Sigmoid colon (tissue), 7 donors: ENCODE data around the gene ANKRD53. TPM values are rescaled to one million over a fixed set of nuclear protein-coding genes. Genes with fewer than 3 reads are reported as not detected.

ENCODE experiments used
- DNase-seq: peaks from one replicate; pipeline ENCODE4 v3.0.0-alpha.2; 2019
- H3K27ac ChIP-seq, 4 donors: fragments of 200-600 bp; sonication (generic); one replicate each; pipeline ENCODE4 v1.5.1; 2016 to 2019; ENCODE audit warnings: mild to moderate bottlenecking in 1 of 4
- H3K27me3 ChIP-seq, 3 donors: fragments of 200-600 bp; sonication (generic); one replicate each; pipeline ENCODE4 v1.5.1; 2019; ENCODE audit warnings: mild to moderate bottlenecking in 1 of 3
- H3K36me3 ChIP-seq, 4 donors: fragments of 200-600 bp; sonication (generic); one replicate each; pipeline ENCODE4 v1.5.1; 2016 to 2019
- H3K4me1 ChIP-seq, 4 donors: fragments of 200-600 bp; sonication (generic); one replicate each; pipeline ENCODE4 v1.5.1; 2017 to 2019
- H3K4me3 ChIP-seq, 4 donors: fragments of 200-600 bp; sonication (generic); one replicate each; pipeline ENCODE4 v1.5.1; 2017 to 2019; ENCODE audit warnings: mild to moderate bottlenecking in 2 of 4, moderate library complexity in 1 of 4
- H3K9me3 ChIP-seq, 4 donors: fragments of 200-600 bp in 3 of 4; sonication (generic) in 3 of 4; one replicate each; pipeline versions ENCODE4 v1.5.1 to v1.6.1; 2013 to 2019
- CTCF ChIP-seq, 4 experiments: fragments of 450-650 bp in 3 of 4; fragments of 200-600 bp in 1 of 4; IDR thresholded peaks; one replicate each; pipeline ENCODE4 v1.5.1; 2016 to 2019; ENCODE audit warnings: antibody characterized with exemption in 4 of 4, mild to moderate bottlenecking in 3 of 4, moderate library complexity in 2 of 4
- EP300 ChIP-seq, 4 donors: sonication (generic); formaldehyde crosslinking; IDR thresholded peaks; one replicate each; pipeline ENCODE4 v1.6.1; 2017; ENCODE audit warnings: antibody characterized with exemption in 4 of 4
- POLR2A ChIP-seq, 2 donors: fragments of 450-650 bp; IDR thresholded peaks; one replicate each; pipeline ENCODE4 v1.6.1; 2016; ENCODE audit warnings: antibody characterized with exemption in 2 of 2, mild to moderate bottlenecking in 2 of 2, moderate library complexity in 2 of 2
- POLR2AphosphoS5 ChIP-seq, 4 donors: sonication (generic); formaldehyde crosslinking; IDR thresholded peaks; one replicate each; pipeline ENCODE4 v1.6.1; 2017; ENCODE audit warnings: antibody characterized with exemption in 4 of 4
- WGBS, 2 donors: extraction: QIAGEN DNeasy Blood & Tissue Kit; methylation state at CpG; one replicate each; pipeline ENCODE4 v1.1.7; 2013; 5-methylcytosine and 5-hydroxymethylcytosine counted together
- intact Hi-C: fragments of 100-400 bp; cut with DNase I; formaldehyde crosslinking; loops from one replicate; pipeline ENCODE4 v1.15.1; 2023
- polyA plus RNA-seq, 3 donors: library from polyadenylated mRNA; stranded (reverse); fragments of 200-250 nt; gene quantifications; one replicate each; pipeline ENCODE4 v1.2.3, GENCODE V29; 2013
- total RNA-seq, 4 donors: library from RNA; depleted of rRNA; stranded (reverse); fragments of >200 nt; gene quantifications; one replicate each; pipeline ENCODE4 v1.1.0, GENCODE V29; 2016
- donor health status: healthy with polysubstance abuse.
- donor health status: Bipolar disorder and iron deficiency.
- donor health status: healthy.

ANKRD53 gene
- total and polyA plus RNA-seq, 7 donors = 0.49 to 1.9 (median 1.0) TPM; not detected in 1

- no peaks in the 10 kb centered on the region for H3K9me3 ChIP-seq
- no peaks in the 10 kb centered on the region for H3K36me3 ChIP-seq
- H3K27ac ChIP-seq = no peak overlapping the region
- peaks cover 0 to 3% (median 0%) of the 10 kb centered on the region in 3 donors for H3K27me3 ChIP-seq
- H3K4me1 ChIP-seq = peaks cover 0 to 7% (median 0%) of the 10 kb centered on the region in 4 donors
- WGBS, 2 donors = 83 to 89% methylated on average over 11 of the region's 11 CpGs
- no peak overlapping the region for H3K4me3 ChIP-seq
- no peak for TF ChIP-seq POLR2A (IDR thresholded peaks at IDR 0.05)
- TF ChIP-seq EP300 (IDR thresholded peaks at IDR 0.05) = no peak
- no peak for TF ChIP-seq POLR2AphosphoS5 (IDR thresholded peaks at IDR 0.05)
- no peak for TF ChIP-seq CTCF (IDR thresholded peaks at IDR 0.05)
- intact Hi-C loops = loop anchor here (5.0 kb wide), 1 partner anchor 37 kb away; no protein-coding TSS in a partner anchor
- DNase-seq = peak; percentile 48
Measured at GRCh38 chr2:71003966-71004755, 25.7 kb downstream of the ANKRD53 start.

DNA sequence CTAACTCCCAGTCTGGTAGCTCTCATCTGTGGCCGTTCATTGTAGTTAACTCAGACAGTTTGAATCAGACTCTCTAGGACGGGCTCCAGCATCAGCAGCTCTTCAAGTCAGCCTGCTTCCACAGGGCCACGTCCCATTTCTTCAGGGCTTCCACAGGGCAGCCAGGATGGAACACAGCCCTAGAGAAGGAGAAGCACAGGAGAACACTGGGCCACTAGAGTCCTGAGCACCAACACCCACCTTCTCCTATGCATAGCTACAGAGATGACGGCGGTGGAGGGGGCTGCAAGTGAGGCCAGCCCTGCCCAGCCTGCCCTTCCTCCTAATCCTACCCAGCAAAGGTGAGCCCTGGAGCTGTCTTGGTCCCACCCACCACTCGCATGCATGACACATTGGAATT is 26.4 kb downstream of the ANKRD53 start:
- Histone ChIP-seq H3K27me3 (peaks cover 0 to 3% (median 0%) of the 10 kb centered on the region in 3 donors), H3K4me1 (peaks cover 0 to 7% (median 0%) of the 10 kb centered on the region in 4 donors), H3K4me3 (no peak overlapping the region), H3K27ac (no peak overlapping the region), H3K9me3 (no peaks in the 10 kb centered on the region), H3K36me3 (no peaks in the 10 kb centered on the region)
- DNase-seq = no peak
- 86 to 87% methylated on average over 6 of the region's 6 CpGs for WGBS, 2 donors
- intact Hi-C loops = loop anchor here (5.0 kb wide), 1 partner anchor 38 kb away; no protein-coding TSS in a partner anchor
- TF ChIP-seq POLR2AphosphoS5 (IDR thresholded peaks at IDR 0.05) (no peak), POLR2A (IDR thresholded peaks at IDR 0.05) (no peak), CTCF (IDR thresholded peaks at IDR 0.05) (no peak)

GRCh38 chr2:71005271-71006202 is 27.1 kb downstream of the ANKRD53 start:
- Histone ChIP-seq H3K27ac (no peak overlapping the region), H3K9me3 (no peaks in the 10 kb centered on the region), H3K27me3 (peaks cover 0 to 3% (median 0%) of the 10 kb centered on the region in 3 donors), H3K36me3 (no peaks in the 10 kb centered on the region), H3K4me1 (peaks cover 0 to 7% (median 0%) of the 10 kb centered on the region in 4 donors), H3K4me3 (no peak overlapping the region)
- intact Hi-C loops = no loop called here
- WGBS, 2 donors = 80 to 85% methylated on average over 10 of the region's 10 CpGs
- DNase-seq = no peak
- no peak for TF ChIP-seq POLR2AphosphoS5 (IDR thresholded peaks at IDR 0.05)
- no peak for TF ChIP-seq EP300 (IDR thresholded peaks at IDR 0.05)
- no peak for TF ChIP-seq CTCF (IDR thresholded peaks at IDR 0.05)
- TF ChIP-seq POLR2A (IDR thresholded peaks at IDR 0.05) = no peak

GRCh38 chr2:71006323-71006722 is 27.9 kb downstream of the ANKRD53 start:
- no peak for TF ChIP-seq POLR2AphosphoS5 (IDR thresholded peaks at IDR 0.05)
- TF ChIP-seq EP300 (IDR thresholded peaks at IDR 0.05) = no peak
- no peak for TF ChIP-seq POLR2A (IDR thresholded peaks at IDR 0.05)
- no peak for TF ChIP-seq CTCF (IDR thresholded peaks at IDR 0.05)
- 66 to 70% methylated on average over 2 of the region's 2 CpGs for WGBS, 2 donors

More at GRCh38 chr2:71006323-71006722, 27.9 kb downstream of the ANKRD53 start:
- Histone ChIP-seq H3K27me3 (peaks cover 0 to 3% (median 0%) of the 10 kb centered on the region in 3 donors), H3K36me3 (no peaks in the 10 kb centered on the region), H3K4me3 (no peak overlapping the region), H3K9me3 (no peaks in the 10 kb centered on the region), H3K27ac (no peak overlapping the region), H3K4me1 (peaks cover 0 to 1% (median 0%) of the 10 kb centered on the region in 4 donors)
- no peak for DNase-seq
- intact Hi-C loops = no loop called here
